ENCODE data around the gene AGA. TPM values are rescaled to one million over a fixed set of nuclear protein-coding genes. Genes with fewer than 3 reads are reported as not detected.

Gene AGA
- total and polyA plus RNA-seq, 2 of the 8 experiments (the other 6 are each of a cell fraction or from before 2014, with no cell fraction given) = 8.5 to 11.6 TPM

GRCh38 chr4:177441803-177442622 lies at the start of gene AGA (continued):
- TF ChIP-seq CHD7 (IDR thresholded peaks at IDR 0.05; ENCODE audit: insufficient replicate concordance, low read length) = peak; percentile 12
- no peak for TF ChIP-seq JUND (IDR thresholded peaks at IDR 0.05; ENCODE audit: low read length)
- TF ChIP-seq SP4 (IDR thresholded peaks at IDR 0.05; ENCODE audit: low read length) = no peak
- no peak for TF ChIP-seq HDAC6 (IDR thresholded peaks at IDR 0.05; ENCODE audit: low read depth, low read length)
- peak; percentile 63; the same call in 1 of the 2 replicates for TF ChIP-seq MAX (IDR thresholded peaks at IDR 0.05)
- peak; percentile 98 for TF ChIP-seq POLR2AphosphoS5 (IDR thresholded peaks at IDR 0.05; ENCODE audit: low read depth, low read length)
- TF ChIP-seq POLR2A (IDR thresholded peaks at IDR 0.05; ENCODE audit: control extremely low read depth in 1 of 2, low read depth in 2 of 2, low read length in 2 of 2) = peak; percentile 88 to 99
- peak; percentile 23; the same call in 1 of the 2 replicates for TF ChIP-seq YY1 (IDR thresholded peaks at IDR 0.05; ENCODE audit: low read depth, low read length)
- TF ChIP-seq RFX5 (IDR thresholded peaks at IDR 0.05; ENCODE audit: borderline replicate concordance, low read depth, low read length) = no peak
- peak; percentile 97 for TF ChIP-seq RBBP5 (IDR thresholded peaks at IDR 0.05; ENCODE audit: borderline replicate concordance, low read depth, low read length)
- peak; percentile 23; the same call in 1 of the 2 replicates for TF ChIP-seq TEAD4 (IDR thresholded peaks at IDR 0.05; ENCODE audit: low read depth, low read length)
